BJ (cell line): ENCODE measurements around the gene CDH23. TPM values are rescaled to one million over a fixed set of nuclear protein-coding genes. Genes with fewer than 3 reads are reported as not detected.

Experiments
- CTCF ChIA-PET: fragments of 350-600 bp; formaldehyde crosslinking; extraction: SDS; loops from one replicate; lab custom pipeline; 2021; ENCODE audit warnings: antibody characterized with exemption, inconsistent platforms; lab: Yijun Ruan, JAX
- POLR2A ChIA-PET: fragments of 300-600 bp; sonication (Branson Sonifier 250); formaldehyde crosslinking; extraction: SDS; loops from one replicate; lab custom pipeline; 2021; ENCODE audit warnings: antibody characterized with exemption; lab: Charles Lee
- DNase-seq: peaks from one replicate; pipeline ENCODE4 v3.0.0-alpha.2; 2011; ENCODE audit warnings: low read depth
- H3K27me3 ChIP-seq: 2 replicates; pipeline ENCODE4 v1.6.0; 2011; ENCODE audit warnings: low read length; ENCODE audit not compliant: control insufficient read depth, insufficient read depth
- H3K36me3 ChIP-seq: 2 replicates; pipeline ENCODE4 v1.5.1; 2011; ENCODE audit warnings: low read length; ENCODE audit not compliant: control insufficient read depth, insufficient read depth
- H3K4me3 ChIP-seq: 2 replicates; pipeline ENCODE4 v1.5.1; 2011; ENCODE audit warnings: low read depth, mild to moderate bottlenecking, control low read depth, low read length
- polyA plus RNA-seq: library from polyadenylated mRNA; depleted of rRNA; stranded (reverse); fragments of >200 nt; gene quantifications from 2 replicates; pipeline ENCODE4 v1.2.3, GENCODE V29; 2011
- TF ChIP-seq, protein P1 (sequence below): IDR thresholded peaks from 2 replicates; pipeline ENCODE4 v1.5.1; 2011; ENCODE audit warnings: low read depth, mild to moderate bottlenecking, control low read depth, inconsistent platforms, low read length, moderate library complexity; ENCODE audit not compliant: insufficient read depth

The CDH23 gene
- polyA plus RNA-seq, 1 experiment, result 0.05 TPM

DNA sequence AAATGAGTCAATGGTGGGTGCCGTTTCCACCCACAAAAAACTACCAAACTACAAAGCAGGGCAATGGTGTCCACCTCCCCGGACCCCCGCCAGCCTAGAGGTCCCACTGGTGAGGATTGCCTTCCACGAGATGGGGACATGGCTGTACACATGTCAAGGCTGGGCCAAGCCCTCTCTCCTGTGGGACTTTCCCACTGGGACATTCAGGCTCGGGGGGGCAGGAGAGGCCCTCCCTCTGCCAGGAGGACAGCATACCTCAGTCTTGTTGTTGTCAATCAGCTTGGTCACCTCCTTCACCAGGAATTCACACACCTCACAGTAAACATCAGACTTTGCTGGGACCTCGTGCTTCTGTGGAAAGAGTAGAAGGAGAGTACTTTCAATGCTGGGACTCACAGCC lies 423.3 kb downstream of the CDH23 start:
- TF ChIP-seq, protein P1, sequence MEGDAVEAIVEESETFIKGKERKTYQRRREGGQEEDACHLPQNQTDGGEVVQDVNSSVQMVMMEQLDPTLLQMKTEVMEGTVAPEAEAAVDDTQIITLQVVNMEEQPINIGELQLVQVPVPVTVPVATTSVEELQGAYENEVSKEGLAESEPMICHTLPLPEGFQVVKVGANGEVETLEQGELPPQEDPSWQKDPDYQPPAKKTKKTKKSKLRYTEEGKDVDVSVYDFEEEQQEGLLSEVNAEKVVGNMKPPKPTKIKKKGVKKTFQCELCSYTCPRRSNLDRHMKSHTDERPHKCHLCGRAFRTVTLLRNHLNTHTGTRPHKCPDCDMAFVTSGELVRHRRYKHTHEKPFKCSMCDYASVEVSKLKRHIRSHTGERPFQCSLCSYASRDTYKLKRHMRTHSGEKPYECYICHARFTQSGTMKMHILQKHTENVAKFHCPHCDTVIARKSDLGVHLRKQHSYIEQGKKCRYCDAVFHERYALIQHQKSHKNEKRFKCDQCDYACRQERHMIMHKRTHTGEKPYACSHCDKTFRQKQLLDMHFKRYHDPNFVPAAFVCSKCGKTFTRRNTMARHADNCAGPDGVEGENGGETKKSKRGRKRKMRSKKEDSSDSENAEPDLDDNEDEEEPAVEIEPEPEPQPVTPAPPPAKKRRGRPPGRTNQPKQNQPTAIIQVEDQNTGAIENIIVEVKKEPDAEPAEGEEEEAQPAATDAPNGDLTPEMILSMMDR, result no peak
- DNase-seq, result no peak
- ChIA-PET CTCF (interaction anchor here (4.8 kb wide), 1 partner anchor 76 kb away, joined by 17 read pairs; no protein-coding TSS in a partner anchor), POLR2A (no interaction called here)
- H3K27me3 ChIP-seq, result no peaks in the 10 kb centered on the region
- H3K36me3 ChIP-seq, result peaks cover 65% of the 10 kb centered on the region
- H3K4me3 ChIP-seq, result no peak overlapping the region

DNA sequence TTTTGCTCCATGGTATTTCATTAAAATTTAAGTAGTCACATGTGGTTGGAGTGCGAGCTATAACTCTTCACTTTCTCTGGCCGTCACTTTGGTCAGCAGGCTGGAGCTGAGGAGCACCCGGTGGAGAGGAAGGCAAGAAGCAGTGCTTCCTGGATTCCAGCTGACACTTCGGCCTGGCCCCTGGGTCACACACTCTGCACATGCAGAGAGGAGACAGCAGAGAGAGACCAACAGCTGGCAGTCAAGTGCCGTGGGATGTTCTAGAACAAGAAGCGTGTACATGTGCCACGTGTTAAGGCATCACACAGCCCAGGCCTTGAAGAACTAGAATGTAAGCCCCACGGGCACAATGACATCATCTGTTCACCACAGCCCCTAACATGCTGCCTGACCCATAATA lies 424.2 kb downstream of the CDH23 start:
- ChIA-PET CTCF (interaction anchor here (1.0 kb wide), 1 partner anchor 48 kb away, joined by 3 read pairs; the partner anchor contains the start of gene VSIR), POLR2A (no interaction called here)
- TF ChIP-seq, protein P1, result no peak

DNA sequence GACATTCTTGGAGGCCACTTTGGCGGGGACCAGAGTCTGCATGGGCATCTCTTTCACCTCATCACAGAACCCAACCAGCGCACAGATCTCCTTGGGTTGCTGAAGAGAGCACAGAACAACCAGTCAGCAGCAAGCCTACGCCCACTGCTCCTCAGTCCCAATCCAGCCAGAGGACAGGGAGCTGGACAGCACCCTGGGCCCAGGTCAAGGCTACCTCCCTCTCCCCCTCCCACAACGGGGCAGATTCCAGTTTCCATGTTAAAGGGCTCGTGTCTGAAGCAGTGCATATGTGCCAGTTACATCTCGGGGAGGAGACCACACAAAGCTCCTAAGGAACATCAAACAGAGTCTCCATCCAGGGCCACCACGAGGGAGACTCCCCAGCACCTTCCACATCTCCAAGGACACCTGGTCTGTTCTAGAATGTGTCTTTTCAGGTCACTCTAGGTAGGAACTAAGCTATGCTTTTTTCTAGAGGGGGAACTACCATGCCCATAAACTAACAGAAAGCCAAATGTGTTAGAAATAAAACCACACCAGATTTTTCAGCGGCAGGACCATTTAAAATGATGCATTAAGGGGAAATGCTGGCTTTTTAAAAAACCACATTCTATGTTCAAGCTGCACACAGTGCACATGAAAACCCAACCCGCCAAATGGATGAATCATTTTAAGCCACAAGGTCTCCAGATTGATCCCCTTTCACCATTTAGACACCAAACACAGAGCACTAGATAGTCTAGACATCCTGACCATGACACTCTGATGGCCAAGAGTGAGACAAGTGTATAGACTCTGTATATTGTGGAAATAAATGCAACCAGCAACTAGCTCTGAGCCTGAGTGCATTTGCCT lies 425.4 kb downstream of the CDH23 start:
- H3K36me3 ChIP-seq, result peaks cover 55% of the 10 kb centered on the region
- DNase-seq, result peak; percentile 22

More for the DNA sequence above, 424.2 kb downstream of the CDH23 start:
- Histone ChIP-seq H3K4me3 (no peak overlapping the region), H3K27me3 (no peaks in the 10 kb centered on the region), H3K36me3 (peaks cover 63% of the 10 kb centered on the region)
- no peak for DNase-seq

DNA sequence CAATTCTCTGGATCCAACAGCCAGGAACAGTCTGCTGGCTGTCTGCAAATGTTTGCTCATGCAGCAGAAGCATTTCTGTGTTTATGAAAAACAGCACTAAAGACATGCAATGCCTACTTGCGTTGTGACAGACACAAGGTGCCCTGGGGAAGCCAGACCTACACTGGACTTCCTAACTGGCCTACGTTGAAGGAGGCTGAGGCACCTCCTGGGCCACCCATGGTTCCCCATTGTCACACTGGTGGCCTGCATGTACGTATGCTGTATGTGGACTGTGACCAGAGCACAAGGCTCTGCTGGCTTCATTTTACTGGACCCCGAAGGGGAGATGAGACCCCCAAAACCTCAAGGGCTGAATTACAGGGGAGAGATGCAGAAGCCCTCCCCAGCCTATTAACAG lies 426.6 kb downstream of the CDH23 start:
- ChIA-PET POLR2A (no interaction called here), CTCF (interaction anchor here (1.7 kb wide), 1 partner anchor 12 kb away, joined by 4 read pairs; no protein-coding TSS in a partner anchor)
- H3K36me3 ChIP-seq, result peaks cover 52% of the 10 kb centered on the region
- H3K4me3 ChIP-seq, result no peak overlapping the region
- no peak for DNase-seq
- TF ChIP-seq, protein P1, result no peak
- no peaks in the 10 kb centered on the region for H3K27me3 ChIP-seq

More for the DNA sequence above, 425.4 kb downstream of the CDH23 start:
- H3K4me3 ChIP-seq, result no peak overlapping the region
- ChIA-PET CTCF (interaction anchor here (0.7 to 1.7 kb wide), 5 partner anchors 9 to 402 kb away, joined by 3 to 10 read pairs (median 4); no protein-coding TSS in a partner anchor), POLR2A (interaction anchor here (0.6 kb wide), 1 partner anchor 18 kb away, joined by 4 read pairs; no protein-coding TSS in a partner anchor)
- TF ChIP-seq, protein P1, result no peak
- no peaks in the 10 kb centered on the region for H3K27me3 ChIP-seq

DNA sequence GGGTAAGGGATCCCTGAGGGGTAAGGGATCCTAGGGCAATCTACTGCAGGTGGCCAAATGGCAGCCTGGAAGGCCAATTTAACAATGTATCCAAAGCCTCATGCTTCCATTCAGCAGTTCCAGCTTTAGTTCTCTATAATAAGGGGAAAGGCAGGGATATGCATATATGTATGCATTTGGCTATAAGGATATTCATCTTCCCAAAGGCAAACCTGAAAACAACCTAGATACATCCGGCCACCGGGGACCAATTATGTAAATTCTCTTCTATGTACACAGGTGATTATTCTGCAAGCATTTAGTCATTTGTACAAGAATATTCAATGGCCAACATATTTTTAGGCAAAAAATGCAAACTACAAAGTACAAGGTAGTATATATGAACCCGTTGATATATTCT lies 427.6 kb downstream of the CDH23 start:
- TF ChIP-seq, protein P1, result no peak
- H3K27me3 ChIP-seq, result no peaks in the 10 kb centered on the region
- POLR2A ChIA-PET, result no interaction called here
- CTCF ChIA-PET, result interaction anchor here (1.7 kb wide), 1 partner anchor 13 kb away, joined by 6 read pairs; no protein-coding TSS in a partner anchor
- no peak overlapping the region for H3K4me3 ChIP-seq
- DNase-seq, result no peak
- H3K36me3 ChIP-seq, result peaks cover 48% of the 10 kb centered on the region
